Measurements from ENCODE around the gene NTM. TPM values are rescaled to one million over a fixed set of nuclear protein-coding genes. Genes with fewer than 3 reads are reported as not detected.

The NTM gene
- total RNA-seq, 2 experiments from 2014 or later, result not detected

DNA sequence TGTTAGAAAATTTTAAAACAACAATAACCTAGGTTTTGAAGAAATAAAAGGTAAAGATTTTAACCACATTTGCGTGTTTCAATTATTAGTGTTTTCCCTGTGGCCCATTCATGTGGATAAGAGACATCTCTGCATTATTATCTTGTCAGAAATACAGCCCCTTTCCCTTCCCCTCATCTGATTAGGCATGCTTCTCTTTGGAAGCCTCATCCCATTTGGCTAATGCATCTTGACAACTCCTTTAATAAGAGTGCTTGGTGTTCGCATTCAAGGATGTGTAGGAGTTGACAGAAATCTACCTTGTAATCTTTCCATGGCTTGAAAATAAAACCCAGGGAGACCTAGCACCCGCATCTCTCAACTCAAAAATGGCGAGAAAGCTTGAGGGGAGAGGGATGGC, 635.5 kb downstream of the NTM start:
- Mint-ChIP-seq H3K36me3 (ENCODE audit: low read depth) (no peaks in the 10 kb centered on the region), H3K27me3 (no peaks in the 10 kb centered on the region), H3K4me1 (ENCODE audit: low read depth) (no peaks in the 10 kb centered on the region), H3K4me3 (no peak overlapping the region), H3K9me3 (no peaks in the 10 kb centered on the region), H3K27ac (no peak overlapping the region)
- CTCF ChIA-PET, result no interaction called here
- ATAC-seq (no peak), DNase-seq (no peak)
- POLR2A ChIA-PET, result no interaction called here
- intact Hi-C loops (cut with micrococcal nuclease), result no loop called here
- TF ChIP-seq, protein P1, sequence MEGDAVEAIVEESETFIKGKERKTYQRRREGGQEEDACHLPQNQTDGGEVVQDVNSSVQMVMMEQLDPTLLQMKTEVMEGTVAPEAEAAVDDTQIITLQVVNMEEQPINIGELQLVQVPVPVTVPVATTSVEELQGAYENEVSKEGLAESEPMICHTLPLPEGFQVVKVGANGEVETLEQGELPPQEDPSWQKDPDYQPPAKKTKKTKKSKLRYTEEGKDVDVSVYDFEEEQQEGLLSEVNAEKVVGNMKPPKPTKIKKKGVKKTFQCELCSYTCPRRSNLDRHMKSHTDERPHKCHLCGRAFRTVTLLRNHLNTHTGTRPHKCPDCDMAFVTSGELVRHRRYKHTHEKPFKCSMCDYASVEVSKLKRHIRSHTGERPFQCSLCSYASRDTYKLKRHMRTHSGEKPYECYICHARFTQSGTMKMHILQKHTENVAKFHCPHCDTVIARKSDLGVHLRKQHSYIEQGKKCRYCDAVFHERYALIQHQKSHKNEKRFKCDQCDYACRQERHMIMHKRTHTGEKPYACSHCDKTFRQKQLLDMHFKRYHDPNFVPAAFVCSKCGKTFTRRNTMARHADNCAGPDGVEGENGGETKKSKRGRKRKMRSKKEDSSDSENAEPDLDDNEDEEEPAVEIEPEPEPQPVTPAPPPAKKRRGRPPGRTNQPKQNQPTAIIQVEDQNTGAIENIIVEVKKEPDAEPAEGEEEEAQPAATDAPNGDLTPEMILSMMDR (IDR thresholded peaks at IDR 0.05), result no peak

DNA sequence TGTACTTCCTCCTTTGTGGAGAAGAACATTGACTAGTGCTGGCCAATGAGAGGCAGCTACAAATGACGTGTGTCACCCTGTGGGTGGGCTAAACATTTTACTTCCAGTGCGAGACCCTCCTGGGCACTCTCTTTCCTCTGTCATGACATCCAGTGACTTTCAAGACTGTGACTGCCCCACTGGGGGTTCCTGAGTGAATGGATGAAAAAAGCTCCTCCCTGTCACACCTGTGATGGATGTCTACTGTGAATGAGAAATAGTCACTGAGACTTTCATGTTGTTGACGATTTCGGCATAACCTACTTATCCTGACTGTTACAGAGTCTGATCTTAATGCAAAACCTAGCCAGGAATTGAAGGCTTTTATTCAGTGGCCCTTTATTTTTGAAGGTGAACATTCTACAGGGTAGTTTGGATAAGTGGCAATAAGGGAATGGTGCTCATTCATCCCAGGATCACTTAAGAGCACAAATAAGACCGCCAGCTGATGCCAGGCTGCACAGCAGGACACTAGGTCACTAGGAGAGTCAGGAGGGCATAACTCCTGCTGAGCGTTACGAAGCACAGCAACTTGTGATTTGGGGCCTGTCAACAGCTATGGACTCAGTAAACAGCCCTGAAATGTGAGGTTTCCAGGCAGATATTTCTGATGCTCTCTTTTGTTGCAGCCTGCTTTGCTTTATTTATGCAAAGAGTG, 636.6 kb downstream of the NTM start:
- ATAC-seq (no peak), DNase-seq (no peak)
- POLR2A ChIA-PET, result no interaction called here
- Mint-ChIP-seq H3K27ac (no peak overlapping the region), H3K9me3 (no peaks in the 10 kb centered on the region), H3K36me3 (ENCODE audit: low read depth) (no peaks in the 10 kb centered on the region), H3K4me3 (no peak overlapping the region), H3K4me1 (ENCODE audit: low read depth) (no peaks in the 10 kb centered on the region), H3K27me3 (no peaks in the 10 kb centered on the region)
- TF ChIP-seq, protein P1 (IDR thresholded peaks at IDR 0.05), result no peak
- intact Hi-C loops (cut with micrococcal nuclease), result no loop called here
- CTCF ChIA-PET, result no interaction called here

DNA sequence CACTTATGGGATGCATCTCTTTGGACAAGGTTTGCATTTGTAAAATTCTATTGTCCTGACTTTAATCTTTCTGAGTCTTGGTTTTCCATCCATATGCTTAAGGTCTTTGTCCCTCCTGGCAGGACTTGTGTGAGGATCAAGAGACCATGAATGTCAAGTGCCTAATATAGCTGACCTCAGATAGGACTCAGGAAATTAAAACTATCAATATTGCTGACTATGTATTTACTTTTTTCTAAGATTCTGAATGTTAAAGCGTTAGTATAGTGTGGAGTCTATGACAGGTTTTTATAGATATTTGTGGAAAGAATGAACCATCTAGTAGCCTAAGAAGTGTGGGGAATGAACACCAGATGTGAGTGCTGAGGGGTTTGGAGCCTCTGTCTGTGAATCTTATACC, 637.8 kb downstream of the NTM start:
- Mint-ChIP-seq H3K4me3 (no peak overlapping the region), H3K9me3 (no peaks in the 10 kb centered on the region), H3K27me3 (no peaks in the 10 kb centered on the region), H3K4me1 (ENCODE audit: low read depth) (no peaks in the 10 kb centered on the region), H3K36me3 (ENCODE audit: low read depth) (no peaks in the 10 kb centered on the region), H3K27ac (no peak overlapping the region)
- CTCF ChIA-PET, result no interaction called here
- intact Hi-C loops (cut with micrococcal nuclease), result no loop called here
- ATAC-seq (no peak), DNase-seq (no peak)
- TF ChIP-seq, protein P1 (IDR thresholded peaks at IDR 0.05), result no peak
- POLR2A ChIA-PET, result no interaction called here

- ChIA-PET CTCF (no interaction called here), POLR2A (no interaction called here)
- Mint-ChIP-seq H3K9me3 (no peaks in the 10 kb centered on the region), H3K4me3 (no peak overlapping the region), H3K36me3 (ENCODE audit: low read depth) (no peaks in the 10 kb centered on the region), H3K27ac (no peak overlapping the region), H3K4me1 (ENCODE audit: low read depth) (no peaks in the 10 kb centered on the region), H3K27me3 (no peaks in the 10 kb centered on the region)
- ATAC-seq (no peak), DNase-seq (no peak)
- TF ChIP-seq, protein P1 (IDR thresholded peaks at IDR 0.05), result no peak
- intact Hi-C loops (cut with micrococcal nuclease), result no loop called here
These were observed 638.5 kb downstream of the NTM start for GRCh38 chr11:132008872-132009271.

DNA sequence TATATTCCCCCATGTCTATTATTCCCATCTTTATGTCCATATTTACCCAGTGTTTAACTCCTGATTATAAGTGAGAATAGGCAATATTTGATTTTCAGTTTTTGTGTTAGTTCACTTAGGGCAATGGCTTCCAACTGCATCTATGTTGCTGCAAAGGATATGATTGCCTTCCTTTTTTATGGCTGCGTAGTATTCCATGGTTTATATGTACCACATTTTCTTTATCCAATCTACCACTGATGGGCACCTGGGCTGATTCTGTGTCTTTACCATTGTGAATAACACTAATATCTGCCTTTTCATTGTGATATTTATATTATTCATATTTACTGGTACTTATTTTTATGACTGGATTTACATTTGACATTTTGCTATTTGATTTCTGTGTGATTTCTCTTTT, 649.6 kb downstream of the NTM start:
- H3K27ac Mint-ChIP-seq, result no peak overlapping the region
- intact Hi-C loops (cut with micrococcal nuclease), result no loop called here
- H3K27me3 Mint-ChIP-seq, result peaks cover 2% of the 10 kb centered on the region
- H3K4me3 Mint-ChIP-seq, result no peak overlapping the region
- TF ChIP-seq, protein P1 (IDR thresholded peaks at IDR 0.05), result no peak
- no peak for DNase-seq
- peaks cover 8% of the 10 kb centered on the region for H3K9me3 Mint-ChIP-seq
- no peaks in the 10 kb centered on the region for H3K36me3 Mint-ChIP-seq (ENCODE audit: low read depth)
- ChIA-PET CTCF (no interaction called here), POLR2A (no interaction called here)
- H3K4me1 Mint-ChIP-seq (ENCODE audit: low read depth), result no peaks in the 10 kb centered on the region
- no peak for ATAC-seq
